ENCODE data around the gene FMO5. TPM values are rescaled to one million over a fixed set of nuclear protein-coding genes. Genes with fewer than 3 reads are reported as not detected.

FMO5 gene
- total RNA-seq, 1 donor from 2014 or later, result 52.9 TPM

GRCh38 chr1:147156642-147157041 is 68.5 kb downstream of the FMO5 start:
- DNase-seq (ENCODE audit: low spot score), result no peak

DNA sequence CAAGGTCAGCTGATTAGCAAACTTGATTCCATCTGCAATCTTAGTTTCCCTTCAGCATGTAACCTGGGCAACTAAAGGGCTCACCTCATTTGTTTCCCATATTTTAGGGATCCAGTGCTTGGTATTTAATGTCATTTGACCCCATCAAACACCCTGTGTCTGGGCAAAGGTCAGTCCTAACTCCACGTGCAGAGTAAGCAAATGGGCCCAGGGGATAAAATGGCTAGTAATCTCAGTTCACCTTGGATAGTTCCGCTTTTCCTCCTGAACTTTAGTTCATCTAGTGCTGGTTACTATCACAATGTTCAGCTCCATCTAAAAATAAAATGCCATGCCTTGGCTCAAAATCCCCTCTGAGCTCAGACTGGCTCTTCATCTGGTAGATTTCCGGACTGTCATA is 72.4 kb downstream of the FMO5 start:
- DNase-seq (ENCODE audit: low spot score), result no peak

DNA sequence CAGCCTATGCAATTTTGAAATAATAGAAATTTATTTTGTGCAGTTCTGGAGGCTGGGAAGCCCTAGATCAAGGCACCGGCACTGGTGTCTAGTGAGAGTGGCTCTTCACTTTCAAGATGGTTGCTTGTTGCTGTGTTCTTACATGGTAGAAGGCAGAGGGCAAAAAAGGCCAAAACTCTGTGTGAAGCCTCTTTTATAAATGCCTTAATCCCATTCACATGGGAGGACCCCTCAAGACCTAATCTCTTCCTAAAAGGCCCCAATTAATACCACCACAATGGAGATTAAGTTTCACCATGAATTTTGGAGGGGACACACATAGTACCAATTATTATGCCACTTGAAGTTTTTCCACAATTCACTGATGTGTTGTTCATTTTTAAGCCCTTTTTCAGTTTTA is 73.9 kb downstream of the FMO5 start:
- no peak for DNase-seq (ENCODE audit: low spot score)

GRCh38 chr1:147142886-147143285 is 82.3 kb downstream of the FMO5 start:
- DNase-seq (ENCODE audit: low spot score), result no peak

Other genes starting within 250 kb of the FMO5 start
- 23.0 TPM for gene PRKAB2, start 52.9 kb downstream of the FMO5 start, total RNA-seq
- 32.6 TPM for gene CHD1L, start 17.3 kb upstream of the FMO5 start, total RNA-seq